ENCODE results near the gene ACSF3. TPM values are rescaled to one million over a fixed set of nuclear protein-coding genes. Genes with fewer than 3 reads are reported as not detected.

Gene ACSF3
- total RNA-seq, 3 donors from 2014 or later, result 20.8 to 42.3 (median 40.4) TPM

DNA sequence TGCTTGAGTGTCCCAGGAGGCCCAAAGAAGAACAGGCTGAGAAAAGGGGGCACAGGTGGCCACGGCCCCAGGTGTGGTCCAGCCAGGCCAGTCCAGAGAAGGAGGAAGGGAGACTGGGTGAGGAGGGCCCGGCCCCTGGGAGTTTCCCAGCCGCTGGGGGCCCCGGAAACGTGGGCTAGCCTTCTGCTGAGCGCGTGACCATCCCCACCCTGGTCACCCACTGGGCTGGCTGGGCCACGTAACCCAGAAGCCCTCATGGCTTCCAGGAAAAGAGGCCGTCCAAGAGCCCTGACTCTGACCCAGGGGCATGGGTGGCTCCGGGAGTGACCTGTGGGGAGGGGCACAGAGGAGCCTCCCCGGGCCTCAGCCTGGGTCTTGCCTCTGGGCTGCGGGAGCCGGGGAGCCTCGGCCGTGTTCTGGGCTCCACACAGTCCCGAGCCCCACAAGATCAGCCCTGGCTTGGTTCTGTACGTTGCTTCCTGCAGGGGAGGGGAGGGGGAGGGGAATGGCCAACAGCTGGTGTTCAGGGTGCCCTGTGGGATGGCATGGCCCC lies 29.8 kb upstream of the ACSF3 start:
- Histone ChIP-seq H3K27me3 (peaks cover 0 to 52% of the 10 kb centered on the region in 2 donors), H3K36me3 (no peaks in the 10 kb centered on the region), H3K9me3 (no peaks in the 10 kb centered on the region), H3K4me3 (no peak overlapping the region), H3K27ac (no peak overlapping the region), H3K4me1 (no peaks in the 10 kb centered on the region)
- intact Hi-C loops (cut with DNase I; ENCODE audit: low total_unique reads), result no loop called here
- TF ChIP-seq POLR2AphosphoS5 (IDR thresholded peaks at IDR 0.05), result no peak
- no peak for TF ChIP-seq POLR2A (IDR thresholded peaks at IDR 0.05)
- TF ChIP-seq CTCF (IDR thresholded peaks at IDR 0.05), result no peak
- DNase-seq (ENCODE audit: low spot score in 2 of 2), result no peak

DNA sequence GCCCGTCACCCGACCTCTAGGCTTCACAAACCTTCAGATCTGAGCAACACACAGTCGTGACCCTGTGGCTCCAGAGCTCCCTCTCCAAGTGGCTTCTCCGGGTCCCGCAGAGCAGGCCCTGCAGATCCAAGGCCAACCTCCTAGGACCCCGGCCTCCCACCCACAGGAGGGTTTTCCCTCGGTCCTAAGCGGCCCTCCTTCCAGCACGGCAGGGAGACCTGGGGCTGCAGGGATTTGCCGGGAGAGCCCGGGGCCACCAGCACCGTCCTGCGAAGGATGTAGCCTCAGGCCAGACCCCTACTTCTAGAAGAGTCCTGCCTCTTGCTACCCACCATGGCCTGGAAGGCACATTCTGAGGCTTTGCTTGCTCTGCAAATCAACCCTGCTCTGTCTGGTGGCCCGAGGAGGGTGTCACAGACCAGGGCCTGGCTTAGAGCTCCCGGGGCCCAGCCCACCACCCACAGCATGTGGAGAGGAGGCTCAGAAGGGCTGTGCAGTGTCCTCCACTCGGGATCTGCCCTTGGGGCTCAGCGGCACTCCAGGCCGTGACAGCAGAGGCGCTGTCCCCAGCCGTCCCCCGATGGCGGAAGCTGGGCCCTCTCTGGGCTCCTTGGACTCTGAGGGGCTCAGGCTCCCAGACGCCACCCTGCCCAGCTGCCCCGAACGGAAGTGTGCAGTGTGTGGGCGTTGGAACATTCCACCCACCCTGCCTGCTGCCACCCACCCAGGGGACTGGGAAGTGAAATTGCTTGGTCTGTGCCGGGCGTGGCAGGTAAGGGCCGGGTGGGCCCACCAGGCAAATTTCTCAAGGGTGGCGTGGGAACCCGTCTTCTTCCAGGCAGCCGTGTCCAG lies 28.8 kb upstream of the ACSF3 start:
- peaks cover 0 to 54% of the 10 kb centered on the region in 2 donors for H3K27me3 ChIP-seq
- H3K4me3 ChIP-seq, result no peak overlapping the region
- H3K9me3 ChIP-seq, result no peaks in the 10 kb centered on the region
- no peaks in the 10 kb centered on the region for H3K36me3 ChIP-seq
- intact Hi-C loops (cut with DNase I; ENCODE audit: low total_unique reads), result no loop called here
- no peak for TF ChIP-seq CTCF (IDR thresholded peaks at IDR 0.05)
- TF ChIP-seq POLR2A (IDR thresholded peaks at IDR 0.05), result no peak
- no peak for TF ChIP-seq POLR2AphosphoS5 (IDR thresholded peaks at IDR 0.05)
- no peak for DNase-seq (ENCODE audit: low spot score in 2 of 2)
- H3K4me1 ChIP-seq, result no peaks in the 10 kb centered on the region
- no peak overlapping the region for H3K27ac ChIP-seq

- no peak for TF ChIP-seq CTCF (IDR thresholded peaks at IDR 0.05)
- no peak for TF ChIP-seq POLR2A (IDR thresholded peaks at IDR 0.05)
- no peak for TF ChIP-seq POLR2AphosphoS5 (IDR thresholded peaks at IDR 0.05)
- intact Hi-C loops (cut with DNase I; ENCODE audit: low total_unique reads), result no loop called here
- Histone ChIP-seq H3K4me1 (no peaks in the 10 kb centered on the region), H3K9me3 (no peaks in the 10 kb centered on the region), H3K4me3 (no peak overlapping the region), H3K36me3 (no peaks in the 10 kb centered on the region), H3K27me3 (peaks cover 0 to 59% of the 10 kb centered on the region in 2 donors), H3K27ac (no peak overlapping the region)
- DNase-seq (ENCODE audit: low spot score in 2 of 2), result no peak
Measured at GRCh38 chr16:89065458-89065822, 28.2 kb upstream of the ACSF3 start.

GRCh38 chr16:89066721-89067120 lies 26.9 kb upstream of the ACSF3 start:
- intact Hi-C loops (cut with DNase I; ENCODE audit: low total_unique reads), result no loop called here
- Histone ChIP-seq H3K4me1 (no peaks in the 10 kb centered on the region), H3K27me3 (peaks cover 0 to 61% of the 10 kb centered on the region in 2 donors), H3K27ac (no peak overlapping the region), H3K9me3 (no peaks in the 10 kb centered on the region), H3K4me3 (no peak overlapping the region), H3K36me3 (no peaks in the 10 kb centered on the region)
- DNase-seq (ENCODE audit: low spot score in 2 of 2), result no peak
- no peak for TF ChIP-seq POLR2AphosphoS5 (IDR thresholded peaks at IDR 0.05)
- TF ChIP-seq POLR2A (IDR thresholded peaks at IDR 0.05), result no peak
- no peak for TF ChIP-seq CTCF (IDR thresholded peaks at IDR 0.05)

Data from breast epithelium (tissue), 4 donors.